Osteoblast (primary cell): Measurements from ENCODE around the gene CEP350. TPM values are rescaled to one million over a fixed set of nuclear protein-coding genes. Genes with fewer than 3 reads are reported as not detected.

Source experiments
- DNase-seq: peaks from one replicate; pipeline ENCODE4 v3.0.0; 2011; ENCODE audit warnings: low spot score, mixed read lengths; ENCODE audit not compliant: insufficient read length; ENCODE audit errors: missing footprints
- H2AFZ ChIP-seq: 2 replicates; pipeline ENCODE4 v1.6.0; 2011; ENCODE audit warnings: mild to moderate bottlenecking, low read length
- H3K27ac ChIP-seq: 2 replicates; pipeline ENCODE4 v1.5.1; 2011; ENCODE audit warnings: mild to moderate bottlenecking, low read depth, low read length, moderate library complexity
- H3K27me3 ChIP-seq: 2 replicates; pipeline ENCODE4 v1.6.0; 2012; ENCODE audit warnings: mild to moderate bottlenecking, control low read depth, inconsistent platforms, low read length, moderate library complexity; ENCODE audit not compliant: insufficient read depth
- H3K36me3 ChIP-seq: 2 replicates; pipeline ENCODE4 v1.5.1; 2011; ENCODE audit warnings: mild to moderate bottlenecking, low read length, control low read depth, moderate library complexity; ENCODE audit not compliant: insufficient read depth
- H3K4me1 ChIP-seq: 2 replicates; pipeline ENCODE4 v1.5.1; 2011; ENCODE audit warnings: mild to moderate bottlenecking, low read length, control low read depth, moderate library complexity; ENCODE audit not compliant: insufficient read depth
- H3K4me2 ChIP-seq: 2 replicates; pipeline ENCODE4 v1.6.0; 2011; ENCODE audit warnings: mild to moderate bottlenecking, low read length; ENCODE audit not compliant: insufficient read depth
- H3K4me3 ChIP-seq: fragments of 200-600 bp; sonication (generic); 3 replicates; pipeline ENCODE4 v1.5.1; 2012; ENCODE audit warnings: mild to moderate bottlenecking, low read length, inconsistent platforms; ENCODE audit not compliant: insufficient read depth
- H3K79me2 ChIP-seq: 2 replicates; pipeline ENCODE4 v1.6.0; 2012; ENCODE audit warnings: mild to moderate bottlenecking, low read length, control low read depth, inconsistent platforms; ENCODE audit not compliant: insufficient read depth
- H3K9me3 ChIP-seq: 2 replicates; pipeline ENCODE4 v1.5.1; 2011; ENCODE audit warnings: low read depth, low read length, control low read depth
- H4K20me1 ChIP-seq: 2 replicates; pipeline ENCODE4 v1.6.0; 2012; ENCODE audit warnings: mild to moderate bottlenecking, low read length, control low read depth; ENCODE audit not compliant: insufficient read depth
- CTCF ChIP-seq: IDR thresholded peaks from 2 replicates; pipeline ENCODE4 v1.5.1; 2011; ENCODE audit warnings: mild to moderate bottlenecking, low read depth, low read length, moderate library complexity; ENCODE audit errors: extremely low read depth
- total RNA-seq: library from RNA; depleted of rRNA; stranded (reverse); fragments of >200 nt; gene quantifications from 2 replicates; pipeline ENCODE4 v1.2.3, GENCODE V29; 2012

CEP350 gene
- total RNA-seq, 1 donor, result 82.2 TPM

GRCh38 chr1:179978199-179979079 lies 23.8 kb downstream of the CEP350 start:
- H3K9me3 ChIP-seq, result no peaks in the 10 kb centered on the region
- no peak overlapping the region for H3K27ac ChIP-seq
- TF ChIP-seq CTCF, result no peak
- H3K36me3 ChIP-seq, result no peaks in the 10 kb centered on the region
- peaks cover 94% of the 10 kb centered on the region for H3K79me2 ChIP-seq
- H2AFZ ChIP-seq, result no peak overlapping the region
- H3K4me3 ChIP-seq, result no peak overlapping the region
- H3K27me3 ChIP-seq, result no peaks in the 10 kb centered on the region
- H3K4me1 ChIP-seq, result peaks cover 6% of the 10 kb centered on the region
- H4K20me1 ChIP-seq, result peaks cover 8% of the 10 kb centered on the region
- H3K4me2 ChIP-seq, result no peak overlapping the region
- no peak for DNase-seq

- Histone ChIP-seq H3K36me3 (no peaks in the 10 kb centered on the region), H2AFZ (no peak overlapping the region), H3K27me3 (no peaks in the 10 kb centered on the region), H3K79me2 (peaks cover 75% of the 10 kb centered on the region), H3K9me3 (no peaks in the 10 kb centered on the region), H3K27ac (no peak overlapping the region), H3K4me2 (no peak overlapping the region), H3K4me1 (no peaks in the 10 kb centered on the region), H4K20me1 (no peaks in the 10 kb centered on the region), H3K4me3 (no peak overlapping the region)
- no peak for TF ChIP-seq CTCF
- DNase-seq, result no peak
Measured at GRCh38 chr1:179984101-179984500, 29.5 kb downstream of the CEP350 start.

- no peak overlapping the region for H3K4me2 ChIP-seq
- no peaks in the 10 kb centered on the region for H3K27me3 ChIP-seq
- DNase-seq, result no peak
- H4K20me1 ChIP-seq, result no peaks in the 10 kb centered on the region
- peaks cover 5% of the 10 kb centered on the region for H3K36me3 ChIP-seq
- no peak overlapping the region for H3K4me3 ChIP-seq
- no peaks in the 10 kb centered on the region for H3K9me3 ChIP-seq
- H3K4me1 ChIP-seq, result no peaks in the 10 kb centered on the region
- H3K79me2 ChIP-seq, result peaks cover 71% of the 10 kb centered on the region
- no peak for TF ChIP-seq CTCF
- no peak overlapping the region for H2AFZ ChIP-seq
- H3K27ac ChIP-seq, result no peak overlapping the region
Measured at GRCh38 chr1:179984942-179985341, 30.3 kb downstream of the CEP350 start.

GRCh38 chr1:179990847-179991246 lies 36.2 kb downstream of the CEP350 start:
- no peak overlapping the region for H3K27ac ChIP-seq
- peaks cover 10% of the 10 kb centered on the region for H3K36me3 ChIP-seq
- peaks cover 15% of the 10 kb centered on the region for H3K79me2 ChIP-seq
- no peaks in the 10 kb centered on the region for H3K9me3 ChIP-seq
- H2AFZ ChIP-seq, result no peak overlapping the region
- no peaks in the 10 kb centered on the region for H3K4me1 ChIP-seq
- no peak overlapping the region for H3K4me3 ChIP-seq
- H3K4me2 ChIP-seq, result no peak overlapping the region
- no peaks in the 10 kb centered on the region for H3K27me3 ChIP-seq
- no peaks in the 10 kb centered on the region for H4K20me1 ChIP-seq
- no peak for DNase-seq
- no peak for TF ChIP-seq CTCF
